WTC11 (cell line): ENCODE measurements around the gene MITF. TPM values are rescaled to one million over a fixed set of nuclear protein-coding genes. Genes with fewer than 3 reads are reported as not detected.

Experiments
- ATAC-seq: fragments of 200-7000 bp; cut with Tn5 transposase; 2 replicates; pipeline ENCODE4 v1.10.0; 2021; ENCODE audit warnings: mild to moderate bottlenecking, moderate library complexity
- CTCF ChIA-PET: fragments of 300-600 bp; sonication (Branson Sonifier 250); formaldehyde crosslinking; loops from one replicate; lab custom pipeline; 2021; ENCODE audit warnings: antibody characterized with exemption; lab: Charles Lee
- POLR2A ChIA-PET: fragments of 350-600 bp; sonication (Branson Sonifier 250); formaldehyde crosslinking; loops from one replicate; lab custom pipeline; 2021; ENCODE audit warnings: antibody characterized with exemption; lab: Charles Lee
- DNase-seq: peaks from one replicate; pipeline ENCODE4 v3.0.0; 2021; ENCODE audit warnings: low spot score
- H3K27ac Mint-ChIP-seq: 2 replicates; pipeline ENCODE4 v1.8.0; 2021; ENCODE audit warnings: mixed read lengths
- H3K27me3 Mint-ChIP-seq: 2 replicates; pipeline ENCODE4 v1.8.0; 2021; ENCODE audit warnings: low read depth, mild to moderate bottlenecking, moderate library complexity, mixed read lengths
- H3K36me3 Mint-ChIP-seq: 2 replicates; pipeline ENCODE4 v1.8.0; 2021; ENCODE audit warnings: mixed read lengths
- H3K4me1 Mint-ChIP-seq: 2 replicates; pipeline ENCODE4 v1.8.0; 2022; ENCODE audit warnings: mixed read lengths
- H3K4me3 Mint-ChIP-seq: 2 replicates; pipeline ENCODE4 v1.8.0; 2021; ENCODE audit warnings: mild to moderate bottlenecking, moderate library complexity, mixed read lengths
- H3K9me3 Mint-ChIP-seq: 2 replicates; pipeline ENCODE4 v1.8.0; 2021; ENCODE audit warnings: mixed read lengths
- ELF4 ChIP-seq: sonication (generic); formaldehyde crosslinking; IDR thresholded peaks from 2 replicates; pipeline ENCODE4 v1.8.1; 2022; ENCODE audit warnings: low read depth, mild to moderate bottlenecking, moderate library complexity, missing genetic modification reagents
- EMX1 ChIP-seq: fragments of 250-450 bp; sonication (Bioruptor Pico); IDR thresholded peaks from 2 replicates; pipeline ENCODE4 v1.8.0; 2021; ENCODE audit warnings: mild to moderate bottlenecking
- ETV6 ChIP-seq: sonication (generic); formaldehyde crosslinking; IDR thresholded peaks from 2 replicates; pipeline ENCODE4 v1.8.1; 2022; ENCODE audit warnings: mild to moderate bottlenecking, missing genetic modification reagents
- MYBL2 ChIP-seq: sonication (generic); formaldehyde crosslinking; IDR thresholded peaks from 2 replicates; pipeline ENCODE4 v1.8.1; 2023; ENCODE audit warnings: mild to moderate bottlenecking, moderate library complexity, missing genetic modification reagents
- NFATC4 ChIP-seq: fragments of 250-450 bp; sonication (Bioruptor Pico); IDR thresholded peaks from 2 replicates; pipeline ENCODE4 v1.9.0; 2021; ENCODE audit warnings: mild to moderate bottlenecking
- NR2C2 ChIP-seq: sonication (generic); formaldehyde crosslinking; IDR thresholded peaks from 2 replicates; pipeline ENCODE4 v1.8.0; 2022; ENCODE audit warnings: mild to moderate bottlenecking, missing genetic modification reagents
- OVOL2 ChIP-seq: fragments of 250-450 bp; sonication (Bioruptor Pico); IDR thresholded peaks from 2 replicates; pipeline ENCODE4 v1.9.0; 2021; ENCODE audit warnings: mild to moderate bottlenecking, borderline replicate concordance
- RORB ChIP-seq: fragments of 250-450 bp; sonication (Bioruptor Pico); IDR thresholded peaks from 2 replicates; pipeline ENCODE4 v1.9.0; 2021; ENCODE audit warnings: mild to moderate bottlenecking
- SOX15 ChIP-seq: fragments of 250-450 bp; sonication (Bioruptor Pico); IDR thresholded peaks from 2 replicates; pipeline ENCODE4 v1.9.0; 2021; ENCODE audit warnings: mild to moderate bottlenecking
- ZBTB21 ChIP-seq: sonication (generic); formaldehyde crosslinking; IDR thresholded peaks from 2 replicates; pipeline ENCODE4 v1.8.1; 2023; ENCODE audit warnings: mild to moderate bottlenecking, missing genetic modification reagents, borderline replicate concordance
- ZNF138 ChIP-seq: sonication (generic); formaldehyde crosslinking; conservative IDR thresholded peaks from 2 replicates; pipeline ENCODE4 v1.8.1; 2022; ENCODE audit warnings: mild to moderate bottlenecking, moderate library complexity, missing genetic modification reagents
- ZNF232 ChIP-seq: sonication (generic); formaldehyde crosslinking; IDR thresholded peaks from 2 replicates; pipeline ENCODE4 v1.8.0; 2022; ENCODE audit warnings: mild to moderate bottlenecking, missing genetic modification reagents
- ZNF423 ChIP-seq: fragments of 250-450 bp; sonication (Bioruptor Pico); IDR thresholded peaks from 2 replicates; pipeline ENCODE4 v2.1.2; 2022; ENCODE audit warnings: mild to moderate bottlenecking, moderate library complexity
- total RNA-seq: library from RNA; stranded (reverse); gene quantifications from 3 replicates; pipeline ENCODE4 v1.2.3, GENCODE V29; 2021
- TF ChIP-seq, protein P1 (sequence below): fragments of 200-600 bp; IDR thresholded peaks from 2 replicates; pipeline ENCODE4 v1.8.0; 2022; ENCODE audit warnings: antibody characterized with exemption
- TF ChIP-seq, protein P2 (sequence below): fragments of 250-450 bp; sonication (Bioruptor Pico); conservative IDR thresholded peaks from 2 replicates; pipeline ENCODE4 v1.9.0; 2021; ENCODE audit warnings: mild to moderate bottlenecking
- TF ChIP-seq, protein P3 (sequence below): sonication (generic); formaldehyde crosslinking; IDR thresholded peaks from 2 replicates; pipeline ENCODE4 v1.8.1; 2022; ENCODE audit warnings: mild to moderate bottlenecking, missing genetic modification reagents, moderate library complexity, borderline replicate concordance
- TF ChIP-seq, protein P4 (sequence below): sonication (generic); formaldehyde crosslinking; IDR thresholded peaks from 2 replicates; pipeline ENCODE4 v1.8.1; 2022; ENCODE audit warnings: mild to moderate bottlenecking, moderate library complexity, missing genetic modification reagents
- TF ChIP-seq, protein P5 (sequence below): fragments of 250-450 bp; sonication (Bioruptor Pico); IDR thresholded peaks from 2 replicates; pipeline ENCODE4 v1.9.0; 2021; ENCODE audit warnings: mild to moderate bottlenecking, borderline replicate concordance

The MITF gene
- total RNA-seq, 1 experiment from 2014 or later: 1.3 TPM

DNA sequence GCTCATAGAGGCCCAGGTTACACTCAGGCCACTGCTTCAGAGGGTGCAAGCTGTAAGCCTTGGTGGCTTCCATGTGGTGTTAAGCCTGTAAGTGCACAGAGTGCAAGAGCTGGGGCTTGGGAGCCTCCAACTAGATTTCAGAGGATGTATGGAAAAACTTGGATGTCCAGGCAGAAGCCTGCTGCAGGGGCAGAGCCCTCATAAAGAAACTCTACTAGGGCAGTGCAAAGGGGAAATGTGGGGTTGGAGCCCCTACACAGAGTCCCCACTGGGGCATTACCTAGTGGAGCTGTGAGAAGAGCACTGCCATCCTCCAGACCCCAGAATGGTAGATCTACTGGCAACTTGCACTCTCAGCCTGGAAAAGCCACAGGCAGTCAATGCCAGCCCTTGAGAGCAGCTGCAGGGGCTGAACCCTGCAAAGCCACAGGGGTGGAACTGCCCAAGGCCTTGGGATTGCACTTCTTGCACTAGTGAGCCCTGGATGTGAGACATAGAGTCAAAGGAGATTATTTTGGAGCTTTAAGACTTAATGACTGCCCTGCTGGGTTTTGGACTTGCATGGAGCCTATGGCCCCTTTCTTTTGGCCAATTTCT is 14.0 kb downstream of the MITF start:
- Mint-ChIP-seq H3K36me3 (peaks cover 7% of the 10 kb centered on the region), H3K4me1 (no peaks in the 10 kb centered on the region), H3K27ac (no peak overlapping the region), H3K9me3 (peaks cover 29% of the 10 kb centered on the region), H3K4me3 (no peak overlapping the region), H3K27me3 (peaks cover 6% of the 10 kb centered on the region)
- ChIA-PET CTCF (no interaction called here), POLR2A (no interaction called here)
- TF ChIP-seq ZNF423: no peak
- TF ChIP-seq EMX1: no peak
- no peak for TF ChIP-seq ZNF138 (CRISPR knock-in tag)
- TF ChIP-seq NR2C2 (CRISPR knock-in tag): no peak
- ATAC-seq (no peak), DNase-seq (no peak)

DNA sequence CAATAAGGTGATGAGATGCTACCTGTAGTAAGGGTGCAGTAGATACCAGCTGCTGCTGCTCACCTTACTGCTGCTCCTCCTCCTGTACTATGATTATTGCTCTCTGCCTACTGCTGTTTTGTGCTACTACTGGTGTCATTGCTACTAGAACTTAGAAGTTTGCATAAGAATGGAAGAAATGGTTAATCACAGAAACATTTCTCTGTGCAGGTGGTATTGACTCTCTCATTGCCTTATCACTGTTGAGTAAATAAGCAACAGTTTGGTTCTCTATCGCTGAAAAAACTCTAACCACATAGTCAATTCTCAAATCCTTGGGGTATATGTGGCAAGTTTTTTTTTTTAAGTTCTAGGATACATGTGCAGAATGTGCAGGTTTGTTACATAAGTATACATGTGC is 16.5 kb downstream of the MITF start:
- Mint-ChIP-seq H3K9me3 (peaks cover 29% of the 10 kb centered on the region), H3K36me3 (peaks cover 7% of the 10 kb centered on the region), H3K4me3 (no peak overlapping the region), H3K27ac (no peak overlapping the region), H3K27me3 (peaks cover 6% of the 10 kb centered on the region), H3K4me1 (no peaks in the 10 kb centered on the region)
- CTCF ChIA-PET: no interaction called here
- POLR2A ChIA-PET: no interaction called here
- DNase-seq: no peak
- ATAC-seq: no peak
- TF ChIP-seq OVOL2 (CRISPR knock-in tag): no peak
- TF ChIP-seq, protein P1, sequence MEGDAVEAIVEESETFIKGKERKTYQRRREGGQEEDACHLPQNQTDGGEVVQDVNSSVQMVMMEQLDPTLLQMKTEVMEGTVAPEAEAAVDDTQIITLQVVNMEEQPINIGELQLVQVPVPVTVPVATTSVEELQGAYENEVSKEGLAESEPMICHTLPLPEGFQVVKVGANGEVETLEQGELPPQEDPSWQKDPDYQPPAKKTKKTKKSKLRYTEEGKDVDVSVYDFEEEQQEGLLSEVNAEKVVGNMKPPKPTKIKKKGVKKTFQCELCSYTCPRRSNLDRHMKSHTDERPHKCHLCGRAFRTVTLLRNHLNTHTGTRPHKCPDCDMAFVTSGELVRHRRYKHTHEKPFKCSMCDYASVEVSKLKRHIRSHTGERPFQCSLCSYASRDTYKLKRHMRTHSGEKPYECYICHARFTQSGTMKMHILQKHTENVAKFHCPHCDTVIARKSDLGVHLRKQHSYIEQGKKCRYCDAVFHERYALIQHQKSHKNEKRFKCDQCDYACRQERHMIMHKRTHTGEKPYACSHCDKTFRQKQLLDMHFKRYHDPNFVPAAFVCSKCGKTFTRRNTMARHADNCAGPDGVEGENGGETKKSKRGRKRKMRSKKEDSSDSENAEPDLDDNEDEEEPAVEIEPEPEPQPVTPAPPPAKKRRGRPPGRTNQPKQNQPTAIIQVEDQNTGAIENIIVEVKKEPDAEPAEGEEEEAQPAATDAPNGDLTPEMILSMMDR: no peak
- no peak for TF ChIP-seq MYBL2 (CRISPR knock-in tag)
- no peak for TF ChIP-seq SOX15 (CRISPR knock-in tag)
- TF ChIP-seq, protein P2, sequence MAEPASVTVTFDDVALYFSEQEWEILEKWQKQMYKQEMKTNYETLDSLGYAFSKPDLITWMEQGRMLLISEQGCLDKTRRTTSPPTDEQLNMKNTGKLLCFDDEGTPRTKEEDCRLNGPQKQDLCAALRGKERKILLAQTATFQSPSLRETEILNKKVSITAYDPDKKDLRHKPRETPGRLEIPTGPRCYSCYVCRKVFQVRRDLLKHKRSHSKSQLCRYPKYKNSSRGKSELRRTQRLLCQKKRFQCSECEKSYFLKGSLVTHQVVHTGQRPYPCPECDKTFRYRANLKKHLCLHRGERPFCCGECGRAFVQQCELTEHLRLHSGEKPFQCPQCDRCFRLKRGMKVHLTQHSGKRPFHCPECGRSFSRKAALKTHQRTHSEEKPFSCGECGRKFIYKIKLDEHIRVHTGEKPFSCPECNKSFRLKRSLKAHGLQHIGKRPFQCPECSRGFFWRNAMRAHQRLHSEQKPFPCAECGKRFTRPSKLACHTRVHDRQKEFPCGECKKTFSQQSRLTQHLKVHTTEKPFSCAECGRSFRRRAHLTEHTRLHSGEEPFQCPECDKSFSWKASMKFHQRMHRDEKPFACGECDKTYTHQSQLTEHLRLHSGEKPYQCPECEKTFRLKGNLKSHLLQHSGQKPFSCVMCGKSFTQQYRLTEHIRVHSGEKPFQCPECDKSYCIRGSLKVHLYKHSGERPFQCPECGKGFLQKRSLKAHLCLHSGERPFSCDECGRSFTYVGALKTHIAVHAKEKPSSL (CRISPR knock-in tag): no peak
- TF ChIP-seq, protein P3, sequence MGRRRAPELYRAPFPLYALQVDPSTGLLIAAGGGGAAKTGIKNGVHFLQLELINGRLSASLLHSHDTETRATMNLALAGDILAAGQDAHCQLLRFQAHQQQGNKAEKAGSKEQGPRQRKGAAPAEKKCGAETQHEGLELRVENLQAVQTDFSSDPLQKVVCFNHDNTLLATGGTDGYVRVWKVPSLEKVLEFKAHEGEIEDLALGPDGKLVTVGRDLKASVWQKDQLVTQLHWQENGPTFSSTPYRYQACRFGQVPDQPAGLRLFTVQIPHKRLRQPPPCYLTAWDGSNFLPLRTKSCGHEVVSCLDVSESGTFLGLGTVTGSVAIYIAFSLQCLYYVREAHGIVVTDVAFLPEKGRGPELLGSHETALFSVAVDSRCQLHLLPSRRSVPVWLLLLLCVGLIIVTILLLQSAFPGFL (CRISPR knock-in tag): no peak
- TF ChIP-seq ETV6 (CRISPR knock-in tag): no peak
- TF ChIP-seq ELF4 (CRISPR knock-in tag): no peak
- TF ChIP-seq, protein P4, sequence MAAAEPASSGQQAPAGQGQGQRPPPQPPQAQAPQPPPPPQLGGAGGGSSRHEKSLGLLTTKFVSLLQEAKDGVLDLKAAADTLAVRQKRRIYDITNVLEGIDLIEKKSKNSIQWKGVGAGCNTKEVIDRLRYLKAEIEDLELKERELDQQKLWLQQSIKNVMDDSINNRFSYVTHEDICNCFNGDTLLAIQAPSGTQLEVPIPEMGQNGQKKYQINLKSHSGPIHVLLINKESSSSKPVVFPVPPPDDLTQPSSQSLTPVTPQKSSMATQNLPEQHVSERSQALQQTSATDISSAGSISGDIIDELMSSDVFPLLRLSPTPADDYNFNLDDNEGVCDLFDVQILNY (CRISPR knock-in tag): no peak
- TF ChIP-seq NFATC4: no peak
- TF ChIP-seq RORB (CRISPR knock-in tag): no peak
- no peak for TF ChIP-seq ZBTB21
- TF ChIP-seq ZNF138 (CRISPR knock-in tag): no peak
- TF ChIP-seq, protein P5, sequence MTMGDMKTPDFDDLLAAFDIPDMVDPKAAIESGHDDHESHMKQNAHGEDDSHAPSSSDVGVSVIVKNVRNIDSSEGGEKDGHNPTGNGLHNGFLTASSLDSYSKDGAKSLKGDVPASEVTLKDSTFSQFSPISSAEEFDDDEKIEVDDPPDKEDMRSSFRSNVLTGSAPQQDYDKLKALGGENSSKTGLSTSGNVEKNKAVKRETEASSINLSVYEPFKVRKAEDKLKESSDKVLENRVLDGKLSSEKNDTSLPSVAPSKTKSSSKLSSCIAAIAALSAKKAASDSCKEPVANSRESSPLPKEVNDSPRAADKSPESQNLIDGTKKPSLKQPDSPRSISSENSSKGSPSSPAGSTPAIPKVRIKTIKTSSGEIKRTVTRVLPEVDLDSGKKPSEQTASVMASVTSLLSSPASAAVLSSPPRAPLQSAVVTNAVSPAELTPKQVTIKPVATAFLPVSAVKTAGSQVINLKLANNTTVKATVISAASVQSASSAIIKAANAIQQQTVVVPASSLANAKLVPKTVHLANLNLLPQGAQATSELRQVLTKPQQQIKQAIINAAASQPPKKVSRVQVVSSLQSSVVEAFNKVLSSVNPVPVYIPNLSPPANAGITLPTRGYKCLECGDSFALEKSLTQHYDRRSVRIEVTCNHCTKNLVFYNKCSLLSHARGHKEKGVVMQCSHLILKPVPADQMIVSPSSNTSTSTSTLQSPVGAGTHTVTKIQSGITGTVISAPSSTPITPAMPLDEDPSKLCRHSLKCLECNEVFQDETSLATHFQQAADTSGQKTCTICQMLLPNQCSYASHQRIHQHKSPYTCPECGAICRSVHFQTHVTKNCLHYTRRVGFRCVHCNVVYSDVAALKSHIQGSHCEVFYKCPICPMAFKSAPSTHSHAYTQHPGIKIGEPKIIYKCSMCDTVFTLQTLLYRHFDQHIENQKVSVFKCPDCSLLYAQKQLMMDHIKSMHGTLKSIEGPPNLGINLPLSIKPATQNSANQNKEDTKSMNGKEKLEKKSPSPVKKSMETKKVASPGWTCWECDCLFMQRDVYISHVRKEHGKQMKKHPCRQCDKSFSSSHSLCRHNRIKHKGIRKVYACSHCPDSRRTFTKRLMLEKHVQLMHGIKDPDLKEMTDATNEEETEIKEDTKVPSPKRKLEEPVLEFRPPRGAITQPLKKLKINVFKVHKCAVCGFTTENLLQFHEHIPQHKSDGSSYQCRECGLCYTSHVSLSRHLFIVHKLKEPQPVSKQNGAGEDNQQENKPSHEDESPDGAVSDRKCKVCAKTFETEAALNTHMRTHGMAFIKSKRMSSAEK (CRISPR knock-in tag): no peak
- no peak for TF ChIP-seq ZNF232 (CRISPR knock-in tag)
